Suppressor macrophage treated with lipopolysaccharide for 1 hour (primary cell): Measurements from ENCODE around the gene SRMS.
"Not testable (repeated sequence)": the region's sequence is repeated elsewhere in the genome, so short reads cannot be mapped to it uniquely, and the experiment has no call there.

Experiments
- DNase-seq, 3 donors: peaks; one replicate each; pipeline ENCODE4 v3.0.0-alpha.2; 2020 to 2022

SRMS gene

DNA sequence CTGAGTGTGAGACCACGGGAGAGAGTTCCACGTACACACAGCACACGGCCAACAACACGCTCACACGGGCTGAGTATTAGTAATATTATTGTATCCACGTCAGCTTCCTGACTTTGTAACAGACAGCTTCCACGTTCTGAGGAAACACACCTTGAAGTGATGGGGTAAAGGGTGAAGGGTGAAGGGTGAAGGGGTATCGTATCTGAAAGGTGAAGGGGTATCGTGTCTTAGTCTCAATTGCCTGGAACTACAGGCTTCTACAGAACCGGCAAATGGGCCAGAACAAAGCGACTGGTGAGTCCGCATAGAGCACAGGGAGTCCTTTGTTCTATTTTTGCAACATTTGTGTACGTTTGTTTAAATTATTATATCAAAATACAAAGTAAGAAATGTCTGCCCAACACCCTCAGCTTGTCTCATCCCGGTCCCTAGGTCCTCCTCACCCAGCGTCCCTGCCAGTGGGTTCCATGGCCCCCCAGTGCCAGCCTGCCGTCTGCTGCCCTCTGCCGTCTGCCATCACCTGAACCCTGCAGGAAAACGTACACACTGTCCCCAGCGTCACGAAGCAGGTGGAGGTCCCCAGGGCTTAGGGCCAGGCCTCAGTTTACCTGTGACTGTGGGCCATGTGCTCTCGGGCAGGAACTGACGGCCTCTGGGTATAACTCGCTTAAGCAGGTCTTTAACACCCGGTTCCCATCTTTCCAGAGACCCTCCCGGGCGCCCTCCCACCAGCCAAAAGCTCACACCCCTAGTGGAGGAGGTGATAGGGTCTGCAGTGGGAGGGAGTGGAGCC, 30.9 kb upstream of the SRMS start:
- DNase-seq, result no peak

DNA sequence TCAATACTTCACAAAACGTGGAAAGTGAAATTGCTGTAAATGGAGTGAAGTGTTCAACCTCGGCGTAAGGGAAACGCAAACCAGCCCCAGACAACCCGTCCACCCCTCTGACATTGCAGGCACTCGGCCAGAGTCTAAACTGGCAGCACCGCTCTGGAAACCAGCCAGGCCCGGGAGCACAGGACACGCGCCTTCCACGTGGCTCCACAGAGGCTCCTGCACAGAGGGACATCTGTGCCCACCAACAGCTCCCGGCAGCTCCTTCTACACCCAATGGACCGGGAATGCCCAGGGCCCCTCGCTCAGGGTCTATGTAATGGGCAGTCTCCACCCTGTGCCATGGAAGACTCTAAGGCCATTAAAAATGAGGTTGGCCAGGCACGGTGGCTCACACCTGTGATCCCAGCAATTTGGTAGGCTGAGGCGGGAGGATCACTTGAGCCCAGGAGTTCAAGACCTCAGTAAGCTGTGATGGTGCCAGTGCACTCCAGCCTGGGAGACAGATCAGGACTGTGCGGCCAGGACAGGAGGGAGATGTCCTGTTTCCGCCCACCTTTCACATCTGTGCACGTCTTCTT, 29.9 kb upstream of the SRMS start:
- DNase-seq, result no peak

GRCh38 chr20:63576311-63576710, 28.8 kb upstream of the SRMS start:
- no peak for DNase-seq

DNA sequence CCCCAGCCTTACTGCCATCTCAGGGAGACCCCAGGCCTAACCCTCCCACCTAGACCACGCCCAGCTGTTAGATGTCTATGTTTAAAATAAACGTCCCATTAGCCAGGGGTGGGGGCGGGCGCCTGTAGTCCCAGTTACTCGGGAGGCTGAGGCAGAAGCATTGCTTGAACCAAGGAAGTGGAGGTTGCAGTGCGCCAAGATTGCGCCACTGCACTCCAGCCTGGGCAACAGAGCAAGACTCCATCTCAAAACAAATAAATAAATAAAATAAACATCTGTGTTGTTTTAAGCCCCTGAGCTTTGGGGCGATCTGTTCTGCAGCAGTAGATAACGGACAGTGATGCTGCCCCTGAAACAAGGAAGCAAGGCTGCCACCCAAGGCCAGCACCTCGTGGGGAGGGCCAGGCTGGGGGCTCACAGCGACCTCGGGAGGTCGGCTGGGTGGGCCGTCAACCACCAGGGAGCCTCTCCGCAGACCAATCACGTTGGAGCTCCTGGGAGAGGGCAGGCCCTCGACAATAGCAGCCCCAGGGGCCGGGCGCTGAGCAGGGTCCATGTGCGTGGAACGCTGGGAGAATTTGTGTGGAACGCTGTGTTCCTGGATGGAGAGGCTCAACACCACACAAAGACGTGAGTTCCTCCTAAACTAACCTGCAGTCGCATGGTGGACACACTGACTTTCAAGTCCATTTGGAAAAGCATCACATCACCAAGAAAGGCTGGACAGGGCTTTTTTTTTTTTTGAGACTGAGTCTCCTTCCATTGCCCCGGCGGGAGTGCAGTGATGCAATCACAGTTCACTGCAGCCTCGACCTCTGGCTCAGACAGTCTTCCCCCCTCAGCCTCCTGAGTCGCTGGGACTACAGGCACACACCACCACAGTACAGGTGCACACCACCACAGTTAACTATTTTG, 27.5 kb upstream of the SRMS start:
- no peak for DNase-seq

DNA sequence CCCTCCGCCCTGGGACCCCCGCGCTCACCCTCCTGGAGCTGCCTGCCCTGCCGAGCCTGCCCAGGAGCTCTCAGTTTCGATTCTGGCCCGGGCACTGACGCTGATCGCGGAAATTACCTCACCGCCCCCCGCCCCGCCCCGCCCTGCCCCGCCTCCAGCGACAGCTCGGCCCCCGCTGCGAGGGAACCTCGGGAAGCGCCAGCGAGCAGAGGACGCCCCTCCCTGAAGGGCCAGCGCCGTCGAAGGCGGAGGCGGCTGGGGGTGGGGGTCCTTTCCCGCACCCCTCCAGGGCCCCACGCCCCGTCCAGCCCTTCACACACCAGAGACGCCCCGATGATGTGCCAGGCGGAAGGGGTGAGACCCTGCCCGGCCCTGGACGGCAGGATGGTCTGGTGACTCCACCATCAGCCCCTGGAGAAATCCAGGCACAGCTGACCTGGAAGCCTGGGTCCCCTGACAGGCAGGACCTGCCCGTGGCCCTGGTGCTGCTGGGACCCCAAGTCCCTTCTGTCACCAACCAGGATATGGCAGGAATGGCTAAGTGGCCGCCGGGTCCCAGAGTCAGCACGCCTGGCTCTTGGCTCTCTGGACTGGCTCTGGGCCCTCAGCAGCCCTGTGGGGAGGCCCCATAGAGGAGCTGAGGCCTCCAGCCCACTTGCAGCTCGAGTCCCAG, 26.7 kb upstream of the SRMS start, which contains the start of gene HELZ2:
HELZ2 (minus strand) TSS at position 84 of the 673 bp plus-strand sequence. CDS start 1,854 bp downstream, outside the sequence.
- peak; percentile 86 to 94 (median 93) for DNase-seq

DNA sequence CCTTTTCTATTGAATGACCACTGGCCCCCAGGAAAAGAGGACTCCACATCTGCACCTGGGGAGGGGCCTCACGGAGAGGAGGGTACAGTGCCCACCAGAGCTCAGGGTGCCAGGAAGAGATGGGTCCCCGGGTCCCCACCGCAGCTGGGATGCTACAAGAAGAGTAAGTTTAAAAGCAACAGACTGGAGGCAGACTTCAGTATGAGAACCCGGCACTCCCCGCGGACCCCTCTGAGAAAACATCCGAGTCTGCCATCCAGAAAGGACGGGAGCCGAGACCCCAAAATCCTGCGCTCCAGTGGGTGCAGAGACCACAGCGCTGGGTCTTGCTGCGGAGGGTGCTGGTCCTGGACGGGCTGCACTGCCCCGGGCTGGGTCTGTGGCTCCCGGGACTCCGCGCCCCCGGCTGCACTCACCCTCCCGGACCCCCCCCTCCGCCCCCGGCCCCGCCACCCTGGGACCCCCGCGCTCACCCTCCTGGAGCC, 26.1 kb upstream of the SRMS start:
- DNase-seq, result no peak

GRCh38 chr20:63572788-63573646, 25.5 kb upstream of the SRMS start:
- peak; percentile 44 to 63 (median 44) for DNase-seq

DNA sequence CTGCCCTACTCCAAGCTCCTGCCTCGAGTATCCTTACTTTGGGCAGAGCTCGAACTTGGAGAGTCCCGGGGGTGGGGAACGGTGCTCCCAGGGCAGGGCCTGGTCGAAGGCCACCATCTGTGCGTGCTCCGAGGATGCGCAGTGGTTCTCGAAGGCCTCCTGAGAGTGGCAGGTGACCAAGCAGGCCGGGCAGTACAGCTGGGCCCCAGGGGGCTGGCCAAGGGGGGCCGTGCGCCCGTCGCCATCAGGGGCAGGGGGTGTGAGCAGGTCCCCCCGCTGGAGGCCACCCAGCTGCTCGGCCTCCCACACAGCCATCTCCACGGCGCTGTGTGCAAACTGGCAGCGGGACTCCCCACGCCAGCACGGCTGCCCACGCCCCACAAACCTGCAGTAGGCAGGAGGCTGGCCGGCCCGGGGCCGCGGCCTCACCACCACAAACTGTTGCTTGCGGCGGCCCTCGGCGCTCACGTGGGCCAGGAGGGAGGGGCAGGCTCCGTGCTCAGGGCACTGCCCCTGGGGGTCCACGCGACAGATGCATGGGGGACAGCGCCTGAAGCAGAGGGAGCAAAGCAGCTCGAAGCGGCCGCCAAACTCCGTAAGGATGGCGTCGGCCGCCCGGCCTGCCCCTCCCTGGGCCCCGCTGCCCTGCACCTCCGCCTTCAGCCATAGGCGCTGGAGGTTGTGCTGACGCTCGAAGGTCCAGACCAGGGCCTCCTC, 24.7 kb upstream of the SRMS start:
- DNase-seq, result no peak

- DNase-seq, result not testable (repeated sequence)
These were observed 23.5 kb upstream of the SRMS start for GRCh38 chr20:63571087-63571478.

DNA sequence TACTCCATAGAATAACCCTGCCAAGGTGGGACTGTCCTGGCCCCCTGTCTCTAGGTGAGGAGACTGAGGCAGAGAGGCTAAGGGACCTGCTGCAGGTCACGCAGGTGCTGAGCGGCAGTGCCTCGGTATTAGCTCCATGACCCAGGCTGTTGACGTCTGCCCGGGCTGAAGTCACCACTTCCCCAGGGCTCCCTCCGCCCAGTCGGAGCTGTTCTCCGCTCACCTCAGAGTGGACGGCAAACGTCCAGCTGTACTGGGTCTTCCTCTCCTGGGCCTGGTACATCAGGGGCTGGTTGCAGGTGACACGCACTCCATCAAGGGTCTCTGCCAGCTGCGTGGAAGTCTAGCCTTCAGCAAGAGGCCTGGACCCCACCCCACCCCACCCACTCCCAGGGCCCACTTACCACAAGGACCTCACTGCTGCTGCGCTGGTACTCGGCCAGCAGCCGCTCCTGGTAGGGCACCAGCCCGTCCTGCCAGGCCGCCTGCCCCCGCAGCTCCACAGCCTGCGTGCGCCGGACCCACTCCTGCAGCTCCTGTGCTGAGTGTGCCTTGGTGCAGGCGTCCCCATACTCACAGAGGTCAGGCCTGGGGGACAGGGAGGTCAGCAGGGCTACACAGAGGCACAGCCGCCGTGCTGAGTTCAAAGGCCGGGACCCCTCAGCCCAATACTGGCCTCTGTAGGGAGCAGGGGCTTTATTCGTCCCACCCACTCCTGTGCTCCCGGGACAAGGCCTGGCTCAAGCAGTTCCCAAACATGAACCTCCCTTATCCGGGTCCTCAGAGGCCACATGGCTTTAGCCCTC, 22.9 kb upstream of the SRMS start:
- no peak for DNase-seq

DNA sequence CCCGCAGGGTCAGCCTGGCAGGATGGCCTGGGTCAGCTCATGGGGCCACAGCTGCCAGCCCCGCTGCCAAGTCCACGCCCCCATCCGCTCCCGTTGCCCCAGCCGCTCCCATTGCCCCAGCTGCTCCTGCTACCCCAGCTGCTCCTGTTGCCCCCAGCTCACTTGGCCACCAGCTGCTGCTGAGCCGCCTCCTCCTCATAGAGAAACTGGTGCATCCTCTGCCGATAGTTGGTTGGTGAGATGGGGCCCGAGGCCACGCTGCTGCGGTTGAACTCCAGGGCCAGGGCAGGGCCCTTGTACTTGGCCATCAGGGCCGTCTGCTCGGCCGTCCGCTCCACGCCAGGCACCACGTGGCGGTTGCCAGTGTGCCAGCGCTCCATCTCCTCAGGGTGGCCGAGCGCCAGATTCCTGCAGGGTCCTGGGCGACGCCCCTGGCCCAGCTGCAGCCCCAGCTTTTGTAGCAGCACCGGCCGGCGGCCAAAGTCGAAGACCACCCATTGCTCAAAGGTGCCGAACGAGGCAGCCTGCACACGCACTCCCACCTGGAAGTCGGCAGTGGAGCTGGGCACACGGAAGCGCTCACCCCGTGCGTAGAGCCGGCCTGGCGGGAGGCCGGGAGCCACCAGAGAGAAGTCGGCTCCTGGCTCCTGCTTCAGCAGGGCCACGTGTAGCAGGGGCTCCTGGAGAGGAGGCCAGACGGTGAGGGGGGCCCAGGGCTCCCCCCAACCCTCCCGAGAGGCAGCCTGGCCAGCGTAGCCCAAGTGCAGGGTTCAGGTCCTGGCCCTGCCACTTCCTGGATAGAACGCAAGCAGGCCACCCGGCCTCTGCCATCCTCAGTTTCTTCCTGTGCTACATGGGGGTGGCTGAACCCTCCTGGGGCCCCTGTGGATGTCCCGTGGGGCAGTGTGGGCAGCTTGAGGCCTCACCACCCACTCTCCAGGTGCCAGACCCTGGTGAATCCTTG, 21.7 kb upstream of the SRMS start:
- no peak for DNase-seq

- peak in 1 of 3 donors; percentile 48 for DNase-seq
These were observed 20.8 kb upstream of the SRMS start for GRCh38 chr20:63568170-63568981.

- DNase-seq, result peak; percentile 91 to 93 (median 91)
These were observed 20.0 kb upstream of the SRMS start for GRCh38 chr20:63567386-63568169.

DNA sequence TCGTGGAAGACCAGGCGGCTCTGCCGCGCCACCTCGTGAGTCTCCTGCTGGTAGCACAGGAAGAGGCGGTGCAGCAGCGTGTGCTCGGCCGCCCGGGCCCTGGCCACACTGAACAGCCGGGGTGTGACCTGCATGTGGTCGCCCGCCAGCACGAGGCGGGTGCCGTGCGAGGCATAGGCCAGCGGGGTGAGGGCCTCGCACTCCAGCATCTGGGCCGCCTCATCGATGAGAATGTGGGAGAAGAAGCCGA, 19.5 kb upstream of the SRMS start:
- no peak for DNase-seq

GRCh38 chr20:63566395-63567135, 19.0 kb upstream of the SRMS start:
- no peak for DNase-seq

DNA sequence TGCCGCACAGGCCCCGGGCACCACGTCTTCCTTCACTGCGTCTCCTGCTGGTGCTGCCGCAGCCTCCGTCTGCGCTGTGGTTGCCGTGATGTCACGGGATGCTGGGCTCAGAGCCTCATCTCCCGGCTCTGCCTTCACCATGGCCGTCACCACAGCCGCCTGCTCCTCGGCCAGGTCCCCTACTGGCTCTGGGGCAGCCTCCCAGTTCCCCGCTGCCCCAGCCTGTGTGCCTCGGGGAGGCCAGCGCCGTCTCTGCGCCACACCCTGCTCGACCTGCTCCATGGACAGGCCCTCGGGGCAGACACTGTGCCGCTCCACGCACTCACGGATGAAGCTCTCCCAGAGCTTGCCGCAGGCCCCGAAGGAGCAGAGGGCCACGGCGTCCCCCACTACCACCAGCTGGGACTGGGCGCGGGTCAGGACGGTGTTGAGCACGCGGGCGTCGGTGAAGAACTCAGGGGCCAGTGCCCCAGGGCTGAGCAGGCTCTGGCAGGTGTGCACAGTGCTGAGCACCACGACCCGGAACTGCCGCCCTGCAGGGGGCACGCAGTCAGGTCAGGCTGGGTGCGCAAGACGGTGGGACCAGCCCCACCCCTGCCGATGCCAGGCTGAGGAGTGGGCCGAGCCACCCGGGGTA, 18.3 kb upstream of the SRMS start:
- DNase-seq, result no peak
